Testis (tissue), 3 donors: ENCODE data around the gene NLGN2. TPM values are rescaled to one million over a fixed set of nuclear protein-coding genes. Genes with fewer than 3 reads are reported as not detected.

Experiments
- DNase-seq: peaks from one replicate; pipeline ENCODE4 v3.0.0-alpha.2; 2019
- H3K27ac ChIP-seq, 2 donors: fragments of 200-600 bp; sonication (generic); one replicate each; pipeline ENCODE4 v1.5.1; 2019
- H3K27me3 ChIP-seq: fragments of 200-600 bp; sonication (generic); one replicate; pipeline ENCODE4 v1.5.1; 2019
- H3K36me3 ChIP-seq: fragments of 200-600 bp; sonication (generic); one replicate; pipeline ENCODE4 v1.5.1; 2017; ENCODE audit warnings: low read depth; ENCODE audit errors: missing control alignments
- H3K4me1 ChIP-seq: fragments of 200-600 bp; sonication (generic); one replicate; pipeline ENCODE4 v1.5.1; 2019
- H3K4me3 ChIP-seq, 2 donors: fragments of 200-600 bp; sonication (generic); one replicate each; pipeline ENCODE4 v1.5.1; 2017 to 2019
- H3K9me3 ChIP-seq: fragments of 200-600 bp; sonication (generic); one replicate; pipeline ENCODE4 v1.5.1; 2017
- POLR2A ChIP-seq: fragments of 450-650 bp; IDR thresholded peaks from one replicate; pipeline ENCODE4 v1.6.1; 2017; ENCODE audit warnings: antibody characterized with exemption, mild to moderate bottlenecking, moderate library complexity
- WGBS, 2 donors: methylation state at CpG; one replicate each; pipeline ENCODE4 v1.1.5; 2018; 5-methylcytosine and 5-hydroxymethylcytosine counted together
- intact Hi-C: fragments of 100-400 bp; cut with DNase I; formaldehyde crosslinking; loops from one replicate; pipeline ENCODE4 v1.15.1; 2023; ENCODE audit warnings: low total_unique reads
- polyA plus RNA-seq: library from polyadenylated mRNA; stranded (reverse); fragments of 350-450 nt; fragmentation: Illumina TruSeq; extraction: RNeasy Lipid Tissue Mini Kit (QIAGEN cat#74804); gene quantifications from one replicate; pipeline ENCODE4 v1.2.3, GENCODE V29; 2014; ENCODE audit warnings: low read depth, low replicate concordance; ENCODE audit not compliant: insufficient read depth
- total RNA-seq, 2 donors: library from RNA; depleted of rRNA; stranded (reverse); fragments of >200 nt; gene quantifications; one replicate each; pipeline ENCODE4 v1.2.3, GENCODE V29; 2016
- TF ChIP-seq, protein P1 (sequence below), 3 experiments: fragments of 450-650 bp in 2 of 3; fragments of 200-600 bp in 1 of 3; sonication (generic) in 1 of 3; IDR thresholded peaks; one replicate each; pipeline ENCODE4 v1.5.1; 2016 to 2019; ENCODE audit warnings: antibody characterized with exemption in 3 of 3, mild to moderate bottlenecking in 2 of 3, moderate library complexity in 1 of 3

The NLGN2 gene
- total and polyA plus RNA-seq, 3 donors from 2014 or later: 8.4 to 10.7 (median 9.9) TPM

DNA sequence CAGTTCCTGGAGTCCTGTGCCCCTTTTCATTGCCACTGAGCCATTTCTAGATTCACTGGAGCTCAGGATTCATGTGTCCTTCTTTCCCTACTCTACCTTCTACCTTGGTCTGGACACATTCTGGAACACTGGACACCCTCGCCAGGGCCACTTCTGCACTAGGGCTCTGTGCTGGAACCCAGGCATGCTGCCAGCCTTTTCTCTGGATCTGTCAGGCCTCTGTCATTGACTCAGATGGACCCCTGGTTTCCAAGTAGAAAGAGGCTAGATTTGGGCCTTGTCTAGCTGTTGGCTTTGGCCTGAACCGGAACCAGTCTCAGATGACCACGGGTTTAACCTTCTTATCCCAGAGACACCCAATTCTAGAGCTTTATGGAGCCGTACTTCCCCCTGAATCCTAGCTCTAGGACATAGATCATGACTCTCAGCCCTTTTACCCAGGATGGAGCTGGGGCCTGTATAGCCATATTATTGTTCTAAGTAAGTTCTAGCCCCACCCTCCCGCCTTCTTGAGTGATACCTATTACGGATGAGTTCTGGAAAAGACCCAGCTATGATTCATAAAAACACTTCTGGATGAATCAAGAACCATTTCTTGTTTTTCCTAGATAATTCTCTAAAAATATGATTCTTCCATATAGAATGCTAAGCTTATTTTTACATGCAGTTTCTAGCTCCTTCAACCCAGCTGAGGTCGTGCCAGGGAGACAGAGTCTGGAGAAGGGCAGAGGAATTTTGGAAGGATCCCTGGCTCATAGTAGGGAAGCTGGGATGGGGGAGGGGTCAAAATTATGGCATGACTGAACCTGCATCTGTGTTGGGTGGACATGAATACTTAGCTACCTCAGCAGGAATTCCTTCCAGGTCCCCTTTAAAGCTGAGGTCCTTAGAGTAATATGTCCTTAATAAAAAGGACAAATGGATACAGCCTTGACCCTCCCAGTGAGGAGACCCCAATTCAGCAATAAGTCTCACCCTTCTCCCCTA lies 36.1 kb downstream of the NLGN2 start:
- Histone ChIP-seq H3K9me3 (no peaks in the 10 kb centered on the region), H3K36me3 (no peaks in the 10 kb centered on the region), H3K4me1 (peaks cover 22% of the 10 kb centered on the region), H3K4me3 (no peak overlapping the region), H3K27me3 (no peaks in the 10 kb centered on the region), H3K27ac (no peak overlapping the region)
- DNase-seq: no peak
- 79 to 81% methylated on average over 7 of the region's 7 CpGs for WGBS, 2 donors
- no peak for TF ChIP-seq POLR2A
- TF ChIP-seq, protein P1, sequence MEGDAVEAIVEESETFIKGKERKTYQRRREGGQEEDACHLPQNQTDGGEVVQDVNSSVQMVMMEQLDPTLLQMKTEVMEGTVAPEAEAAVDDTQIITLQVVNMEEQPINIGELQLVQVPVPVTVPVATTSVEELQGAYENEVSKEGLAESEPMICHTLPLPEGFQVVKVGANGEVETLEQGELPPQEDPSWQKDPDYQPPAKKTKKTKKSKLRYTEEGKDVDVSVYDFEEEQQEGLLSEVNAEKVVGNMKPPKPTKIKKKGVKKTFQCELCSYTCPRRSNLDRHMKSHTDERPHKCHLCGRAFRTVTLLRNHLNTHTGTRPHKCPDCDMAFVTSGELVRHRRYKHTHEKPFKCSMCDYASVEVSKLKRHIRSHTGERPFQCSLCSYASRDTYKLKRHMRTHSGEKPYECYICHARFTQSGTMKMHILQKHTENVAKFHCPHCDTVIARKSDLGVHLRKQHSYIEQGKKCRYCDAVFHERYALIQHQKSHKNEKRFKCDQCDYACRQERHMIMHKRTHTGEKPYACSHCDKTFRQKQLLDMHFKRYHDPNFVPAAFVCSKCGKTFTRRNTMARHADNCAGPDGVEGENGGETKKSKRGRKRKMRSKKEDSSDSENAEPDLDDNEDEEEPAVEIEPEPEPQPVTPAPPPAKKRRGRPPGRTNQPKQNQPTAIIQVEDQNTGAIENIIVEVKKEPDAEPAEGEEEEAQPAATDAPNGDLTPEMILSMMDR (IDR thresholded peaks at IDR 0.05): no peak
- intact Hi-C loops: no loop called here

DNA sequence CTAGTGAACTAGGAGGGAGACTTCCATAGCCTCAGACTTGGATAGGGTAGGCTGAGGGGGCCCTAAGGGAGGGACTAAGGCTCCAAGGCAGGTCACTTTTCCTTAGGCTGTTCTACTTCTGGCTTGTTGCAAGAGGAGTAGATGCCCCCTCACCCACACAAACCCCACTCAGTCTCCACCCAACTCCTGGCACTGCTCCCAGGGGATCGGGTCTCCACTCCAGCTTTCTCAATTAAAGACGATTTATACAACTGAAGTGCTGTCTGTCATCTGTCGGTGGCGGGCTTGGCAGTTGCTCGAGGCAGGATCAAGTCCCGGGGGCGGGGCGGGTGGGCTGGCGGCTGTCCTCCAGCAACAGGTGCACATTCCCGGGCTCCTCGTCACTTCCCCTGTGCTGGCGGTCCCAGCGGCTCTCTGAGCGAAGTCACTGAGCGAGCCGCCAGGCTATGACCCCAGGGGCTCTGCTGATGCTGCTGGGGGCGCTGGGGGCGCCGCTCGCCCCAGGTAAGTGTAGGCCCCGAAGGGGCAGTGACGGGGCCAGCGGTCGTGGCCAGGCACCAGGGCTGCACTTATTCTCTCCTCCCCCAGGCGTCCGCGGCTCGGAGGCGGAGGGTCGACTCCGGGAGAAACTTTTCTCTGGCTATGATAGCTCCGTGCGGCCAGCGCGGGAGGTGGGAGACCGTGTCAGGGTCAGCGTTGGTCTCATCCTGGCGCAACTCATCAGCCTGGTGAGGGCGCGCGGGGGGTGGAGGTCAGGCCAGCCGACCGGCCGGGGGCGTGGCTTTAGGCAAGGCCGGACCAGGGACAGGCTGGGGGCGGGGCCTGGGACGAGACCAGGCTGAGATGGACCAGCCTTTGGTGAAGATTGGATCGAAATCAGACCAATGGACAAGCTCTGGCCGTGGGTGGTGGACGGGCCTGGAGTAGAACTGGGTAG lies 37.3 kb downstream of the NLGN2 start, which contains the start of gene CHRNB1:
Gene CHRNB1 (plus strand): TSS at position 380 of the 937 bp plus-strand sequence. CDS start 67 bp downstream, at position 447.
- Histone ChIP-seq H3K27ac (no peak within 1 kb of the TSS), H3K36me3 (no peaks in the 10 kb centered on the region), H3K9me3 (no peaks in the 10 kb centered on the region), H3K4me1 (peaks cover 15% of the 10 kb centered on the region), H3K27me3 (no peaks in the 10 kb centered on the region), H3K4me3 (peak within 1 kb of the TSS; percentile 20 to 21)
- intact Hi-C loops: no loop called here
- TF ChIP-seq POLR2A: no peak
- TF ChIP-seq, protein P1 (IDR thresholded peaks at IDR 0.05): no peak
- peak; percentile 85 for DNase-seq
- WGBS, 2 donors: 14 to 15% methylated on average over 26 to 49 of the region's 51 CpGs

DNA sequence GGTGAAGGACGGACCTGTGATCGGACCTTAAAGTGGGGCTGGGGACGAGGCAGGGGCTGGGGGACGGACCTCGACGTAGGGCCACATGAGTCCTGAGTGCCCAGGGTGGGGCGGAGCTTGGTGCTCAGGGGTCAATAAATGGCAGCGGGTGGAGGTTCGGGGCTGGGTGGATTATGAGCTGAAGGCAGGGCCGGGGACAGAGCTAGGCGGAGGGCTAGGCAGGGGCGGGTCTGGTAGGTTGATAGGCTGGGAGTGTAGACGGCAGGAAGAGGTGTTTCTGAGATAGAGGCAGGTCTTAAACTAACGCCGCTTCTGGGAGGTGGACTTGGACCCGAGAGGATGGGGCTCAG lies 37.9 kb downstream of the NLGN2 start:
- Histone ChIP-seq H3K27me3 (no peaks in the 10 kb centered on the region), H3K27ac (no peak overlapping the region), H3K4me3 (peak overlapping the region in 1 of 2 donors; percentile 21), H3K4me1 (peaks cover 9% of the 10 kb centered on the region), H3K9me3 (no peaks in the 10 kb centered on the region), H3K36me3 (no peaks in the 10 kb centered on the region)
- TF ChIP-seq, protein P1 (IDR thresholded peaks at IDR 0.05): no peak
- TF ChIP-seq POLR2A: no peak
- no peak for DNase-seq
- intact Hi-C loops: no loop called here
- 13 to 17% methylated on average over 16 of the region's 16 CpGs for WGBS, 2 donors

DNA sequence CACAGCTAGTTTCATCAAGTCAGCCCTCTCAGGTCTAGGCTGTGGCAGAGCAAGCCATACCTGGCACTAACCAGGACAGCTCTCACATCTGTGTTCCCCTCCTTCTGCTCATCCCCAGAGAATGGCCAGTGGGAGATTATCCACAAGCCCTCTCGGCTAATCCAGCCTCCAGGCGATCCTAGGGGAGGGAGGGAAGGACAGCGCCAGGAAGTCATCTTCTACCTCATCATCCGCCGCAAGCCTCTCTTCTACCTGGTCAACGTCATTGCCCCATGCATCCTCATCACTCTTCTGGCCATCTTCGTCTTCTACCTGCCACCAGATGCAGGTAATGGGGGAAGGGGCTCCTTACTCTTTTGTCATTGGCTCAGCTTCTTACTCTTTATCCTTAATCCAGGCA lies 40.8 kb downstream of the NLGN2 start:
- H3K27me3 ChIP-seq: no peaks in the 10 kb centered on the region
- intact Hi-C loops: no loop called here
- TF ChIP-seq, protein P1 (IDR thresholded peaks at IDR 0.05): no peak
- no peak for TF ChIP-seq POLR2A
- no peaks in the 10 kb centered on the region for H3K9me3 ChIP-seq
- H3K4me1 ChIP-seq: peaks cover 7% of the 10 kb centered on the region
- H3K4me3 ChIP-seq: no peak overlapping the region
- no peak for DNase-seq
- no peaks in the 10 kb centered on the region for H3K36me3 ChIP-seq
- 93 to 94% methylated on average over 7 of the region's 7 CpGs for WGBS, 2 donors
- H3K27ac ChIP-seq: no peak overlapping the region
